Epithelial cell of proximal tubule (primary cell): Measurements from ENCODE around the gene GRID1. TPM values are rescaled to one million over a fixed set of nuclear protein-coding genes. Genes with fewer than 3 reads are reported as not detected.

Experiments
- DNase-seq: peaks from one replicate; pipeline ENCODE4 v3.0.0-alpha.2; 2011; ENCODE audit warnings: low read depth
- H3K4me3 ChIP-seq: 2 replicates; pipeline ENCODE4 v1.5.1; 2011; ENCODE audit warnings: low read depth, mild to moderate bottlenecking, low read length
- CTCF ChIP-seq: conservative IDR thresholded peaks from 2 replicates; pipeline ENCODE4 v1.5.1; 2012; ENCODE audit warnings: low read depth, mild to moderate bottlenecking, low read length
- total RNA-seq: library from RNA; depleted of rRNA; stranded (reverse); fragments of >200 nt; gene quantifications from 2 replicates; pipeline ENCODE4 v1.2.3, GENCODE V29; 2015

Gene GRID1
- total RNA-seq, 1 donor from 2014 or later: 0.52 TPM

GRCh38 chr10:86266446-86267242 lies 100.0 kb downstream of the GRID1 start:
- no peak overlapping the region for H3K4me3 ChIP-seq
- DNase-seq: no peak
- TF ChIP-seq CTCF: no peak

GRCh38 chr10:86265895-86266259 lies 100.7 kb downstream of the GRID1 start:
- TF ChIP-seq CTCF: no peak
- DNase-seq: no peak
- no peak overlapping the region for H3K4me3 ChIP-seq

DNA sequence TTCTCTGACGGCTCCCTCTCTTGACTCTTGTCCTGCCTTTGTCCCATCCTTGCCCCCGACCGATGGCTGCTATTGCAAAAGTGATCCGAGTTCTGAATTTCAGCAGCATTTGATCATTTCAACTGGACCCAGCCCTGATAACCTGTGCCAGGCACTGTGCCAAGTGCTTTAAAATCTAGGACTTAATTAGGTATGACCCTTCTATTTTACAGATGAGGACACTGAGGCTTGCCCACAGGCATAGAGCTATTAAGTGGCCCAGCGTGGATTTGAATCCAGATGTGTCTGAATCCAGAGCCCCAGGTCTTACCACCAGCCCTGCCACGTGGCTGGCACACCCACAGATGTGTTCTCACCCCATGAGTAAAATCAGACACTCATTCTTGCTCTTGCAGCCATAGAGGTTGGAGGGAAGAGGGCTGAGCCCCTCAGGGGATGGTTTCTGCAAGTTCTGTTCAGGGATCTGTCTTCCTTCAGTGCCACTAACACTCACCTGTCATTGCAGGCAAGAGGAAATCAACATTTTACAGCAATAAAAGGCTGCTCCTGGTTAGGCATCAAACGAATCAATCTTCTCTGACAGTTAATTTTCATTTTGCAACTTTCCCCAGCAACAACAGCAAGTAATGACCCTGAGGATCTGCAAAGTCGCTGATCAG lies 101.2 kb downstream of the GRID1 start:
- H3K4me3 ChIP-seq: no peak overlapping the region
- no peak for TF ChIP-seq CTCF
- no peak for DNase-seq

GRCh38 chr10:86264481-86265231 lies 101.9 kb downstream of the GRID1 start:
- no peak for TF ChIP-seq CTCF
- DNase-seq: no peak
- no peak overlapping the region for H3K4me3 ChIP-seq

GRCh38 chr10:86263907-86264306 lies 102.7 kb downstream of the GRID1 start:
- no peak overlapping the region for H3K4me3 ChIP-seq
- DNase-seq: no peak
- no peak for TF ChIP-seq CTCF

DNA sequence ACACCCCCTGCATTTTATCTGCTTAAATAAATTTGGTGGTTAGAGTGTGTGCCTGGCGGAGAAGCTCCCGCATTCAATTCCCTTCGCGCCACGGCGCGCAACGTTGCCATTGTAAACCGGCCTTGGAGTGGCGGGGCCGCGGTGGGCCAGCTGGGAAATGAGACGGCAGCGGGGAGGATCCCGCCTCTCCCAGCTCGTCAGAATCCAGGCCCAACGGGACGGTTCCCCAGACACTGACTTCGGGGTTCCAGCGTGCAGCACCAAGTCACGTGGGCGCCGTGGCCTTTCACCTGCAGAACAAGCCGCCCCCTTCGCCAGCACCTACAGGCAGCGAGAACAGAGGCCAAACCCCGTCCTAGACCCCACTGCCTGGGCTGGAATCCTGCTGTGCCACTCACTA lies 103.4 kb downstream of the GRID1 start:
- no peak overlapping the region for H3K4me3 ChIP-seq
- DNase-seq: no peak
- no peak for TF ChIP-seq CTCF
